ENCODE measurements around the gene NKD1. TPM values are rescaled to one million over a fixed set of nuclear protein-coding genes. Genes with fewer than 3 reads are reported as not detected.

The NKD1 gene
- total RNA-seq, 2 experiments from 2014 or later, result 0.04 to 0.06 TPM

DNA sequence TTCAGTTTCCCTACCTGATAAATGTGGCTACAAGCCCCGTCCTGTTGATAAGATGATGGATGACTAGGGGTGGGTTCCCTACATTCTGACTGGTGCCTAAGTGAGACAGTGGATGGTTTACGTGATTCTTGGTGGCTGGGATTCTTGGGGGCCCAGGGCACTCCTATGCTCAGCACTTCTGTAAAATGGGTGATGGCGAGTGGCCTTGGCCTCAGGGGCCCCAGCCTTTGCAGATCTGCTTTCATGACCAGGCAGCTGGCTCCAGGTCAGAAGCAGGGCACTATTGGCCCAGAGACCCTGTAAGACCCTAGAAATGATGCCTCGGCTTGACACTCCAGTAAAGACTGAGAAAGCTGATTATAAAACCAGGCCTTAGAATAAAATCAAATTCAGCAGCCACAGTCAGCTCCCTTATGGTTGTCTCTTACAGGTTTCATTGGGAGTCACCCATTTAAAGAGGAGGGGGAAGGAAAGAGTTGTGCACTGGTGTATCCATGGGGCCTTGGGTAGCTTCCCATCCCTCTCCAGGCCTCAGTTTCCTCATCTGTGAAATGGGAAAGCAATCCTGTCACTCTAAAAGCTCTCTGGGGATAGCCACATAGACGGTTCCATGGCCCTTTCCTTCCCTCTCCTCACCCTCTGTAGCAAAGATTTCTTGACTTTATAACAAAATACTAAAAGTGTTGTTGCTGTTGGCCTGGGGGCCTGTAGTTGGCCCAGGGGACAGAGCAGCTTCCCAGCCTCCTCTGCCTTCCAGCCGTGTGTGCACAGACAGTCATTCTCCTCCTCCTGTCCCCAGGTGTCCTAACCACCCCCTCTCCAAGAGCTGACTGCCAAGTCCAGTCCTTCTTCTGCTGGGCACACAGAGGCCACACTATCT lies 131.7 kb downstream of the NKD1 start:
- no peak for TF ChIP-seq EZH2phosphoT487 (IDR thresholded peaks at IDR 0.05; ENCODE audit: borderline replicate concordance, low read depth, low read length)
- TF ChIP-seq, protein P1, sequence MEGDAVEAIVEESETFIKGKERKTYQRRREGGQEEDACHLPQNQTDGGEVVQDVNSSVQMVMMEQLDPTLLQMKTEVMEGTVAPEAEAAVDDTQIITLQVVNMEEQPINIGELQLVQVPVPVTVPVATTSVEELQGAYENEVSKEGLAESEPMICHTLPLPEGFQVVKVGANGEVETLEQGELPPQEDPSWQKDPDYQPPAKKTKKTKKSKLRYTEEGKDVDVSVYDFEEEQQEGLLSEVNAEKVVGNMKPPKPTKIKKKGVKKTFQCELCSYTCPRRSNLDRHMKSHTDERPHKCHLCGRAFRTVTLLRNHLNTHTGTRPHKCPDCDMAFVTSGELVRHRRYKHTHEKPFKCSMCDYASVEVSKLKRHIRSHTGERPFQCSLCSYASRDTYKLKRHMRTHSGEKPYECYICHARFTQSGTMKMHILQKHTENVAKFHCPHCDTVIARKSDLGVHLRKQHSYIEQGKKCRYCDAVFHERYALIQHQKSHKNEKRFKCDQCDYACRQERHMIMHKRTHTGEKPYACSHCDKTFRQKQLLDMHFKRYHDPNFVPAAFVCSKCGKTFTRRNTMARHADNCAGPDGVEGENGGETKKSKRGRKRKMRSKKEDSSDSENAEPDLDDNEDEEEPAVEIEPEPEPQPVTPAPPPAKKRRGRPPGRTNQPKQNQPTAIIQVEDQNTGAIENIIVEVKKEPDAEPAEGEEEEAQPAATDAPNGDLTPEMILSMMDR (conservative IDR thresholded peaks at IDR 0.05; ENCODE audit: low read length), result no peak
- Histone ChIP-seq H3K36me3 (ENCODE audit: insufficient read depth, low read length) (no peaks in the 10 kb centered on the region), H4K20me1 (ENCODE audit: insufficient read depth, low read length) (no peaks in the 10 kb centered on the region), H3K9me2 (ENCODE audit: insufficient read depth, low read length) (no peaks in the 10 kb centered on the region), H3K4me1 (ENCODE audit: insufficient read depth, low read length, poor library complexity, severe bottlenecking) (peaks cover 19% of the 10 kb centered on the region), H3K4me2 (ENCODE audit: low read length) (peak overlapping the region; percentile 69; the same call in 1 of the 2 replicates), H2AFZ (ENCODE audit: low read length) (no peak overlapping the region), H3K9me3 (ENCODE audit: low read length) (no peaks in the 10 kb centered on the region), H3K27ac (ENCODE audit: low read depth, low read length, poor library complexity, severe bottlenecking) (no peak overlapping the region), H3K4me3 (ENCODE audit: low read depth, low read length, poor library complexity, severe bottlenecking) (no peak overlapping the region), H3K79me2 (ENCODE audit: insufficient read depth, low read depth, low read length) (no peaks in the 10 kb centered on the region)
- DNase-seq (ENCODE audit: low spot score), result no peak
- intact Hi-C loops (cut with micrococcal nuclease; ENCODE audit: unreplicated experiment), result no loop called here
- ChIA-PET POLR2A (no interaction called here), CTCF (ENCODE audit: unreplicated experiment) (no interaction called here)
- BruUV-seq (replicated peaks), result no TSS peak

DNA sequence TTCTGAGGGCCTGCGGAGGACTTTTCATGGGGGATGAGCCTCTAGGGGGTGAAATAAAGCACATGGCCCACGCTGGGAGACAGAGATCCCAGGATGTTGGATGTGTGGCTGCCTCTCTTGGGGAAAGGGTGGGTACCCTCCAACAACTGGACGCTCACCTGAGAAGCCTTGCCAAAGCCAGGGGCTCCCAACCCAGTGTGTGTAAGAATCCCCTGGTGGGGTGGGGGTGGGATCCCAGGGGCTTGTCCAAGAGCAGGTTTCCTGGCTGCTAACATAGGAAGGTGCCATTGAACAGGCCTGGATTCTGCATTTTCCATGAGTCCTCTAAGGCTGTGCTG lies 132.3 kb downstream of the NKD1 start:
- Histone ChIP-seq H3K79me2 (ENCODE audit: insufficient read depth, low read depth, low read length) (no peaks in the 10 kb centered on the region), H4K20me1 (ENCODE audit: insufficient read depth, low read length) (no peaks in the 10 kb centered on the region), H3K4me1 (ENCODE audit: insufficient read depth, low read length, poor library complexity, severe bottlenecking) (peaks cover 19% of the 10 kb centered on the region), H3K9me2 (ENCODE audit: insufficient read depth, low read length) (no peaks in the 10 kb centered on the region), H3K27ac (ENCODE audit: low read depth, low read length, poor library complexity, severe bottlenecking) (no peak overlapping the region), H3K4me2 (ENCODE audit: low read length) (peak overlapping the region; percentile 69; the same call in 1 of the 2 replicates), H2AFZ (ENCODE audit: low read length) (peak overlapping the region; percentile 100), H3K36me3 (ENCODE audit: insufficient read depth, low read length) (no peaks in the 10 kb centered on the region), H3K9me3 (ENCODE audit: low read length) (no peaks in the 10 kb centered on the region), H3K4me3 (ENCODE audit: low read depth, low read length, poor library complexity, severe bottlenecking) (peak overlapping the region; percentile 53)
- intact Hi-C loops (cut with micrococcal nuclease; ENCODE audit: unreplicated experiment), result no loop called here
- no peak for DNase-seq (ENCODE audit: low spot score)
- CTCF ChIA-PET (ENCODE audit: unreplicated experiment), result interaction anchor here (1.0 kb wide), 1 partner anchor 14 kb away, joined by 3 read pairs; no protein-coding TSS in a partner anchor
- TF ChIP-seq, protein P1 (conservative IDR thresholded peaks at IDR 0.05; ENCODE audit: low read length), result no peak
- TF ChIP-seq EZH2phosphoT487 (IDR thresholded peaks at IDR 0.05; ENCODE audit: borderline replicate concordance, low read depth, low read length), result no peak
- POLR2A ChIA-PET, result no interaction called here
- no TSS peak for BruUV-seq (replicated peaks)
